ENCODE data around the gene GHRHR. TPM values are rescaled to one million over a fixed set of nuclear protein-coding genes. Genes with fewer than 3 reads are reported as not detected.

The GHRHR gene
- total RNA-seq, 2 experiments from 2014 or later = not detected

DNA sequence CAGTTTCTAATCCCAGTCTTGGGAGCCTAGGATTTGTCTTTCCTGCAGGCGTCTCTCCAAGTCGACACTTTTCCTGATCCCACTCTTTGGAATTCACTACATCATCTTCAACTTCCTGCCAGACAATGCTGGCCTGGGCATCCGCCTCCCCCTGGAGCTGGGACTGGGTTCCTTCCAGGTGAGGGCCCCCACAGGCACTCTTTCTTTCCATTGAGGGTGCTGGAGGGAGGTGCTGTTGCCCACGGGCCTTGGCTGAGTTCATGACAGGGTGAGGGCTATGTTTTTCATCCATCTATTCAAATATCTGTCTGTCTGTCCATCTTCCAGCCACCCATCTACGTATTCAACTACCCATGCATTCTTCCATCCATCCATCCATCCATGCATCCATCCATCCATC, 12.6 kb downstream of the GHRHR start:
- H3K9me3 Mint-ChIP-seq = no peaks in the 10 kb centered on the region
- H3K36me3 Mint-ChIP-seq = no peaks in the 10 kb centered on the region
- no peak for DNase-seq
- no peak overlapping the region for H3K27ac Mint-ChIP-seq
- no peak overlapping the region for H3K4me3 Mint-ChIP-seq
- no peak for ATAC-seq (ENCODE audit: low read depth)
- H3K27me3 Mint-ChIP-seq = peaks cover 16% of the 10 kb centered on the region
- peaks cover 9% of the 10 kb centered on the region for H3K4me1 Mint-ChIP-seq
- POLR2A ChIA-PET = no interaction called here

DNA sequence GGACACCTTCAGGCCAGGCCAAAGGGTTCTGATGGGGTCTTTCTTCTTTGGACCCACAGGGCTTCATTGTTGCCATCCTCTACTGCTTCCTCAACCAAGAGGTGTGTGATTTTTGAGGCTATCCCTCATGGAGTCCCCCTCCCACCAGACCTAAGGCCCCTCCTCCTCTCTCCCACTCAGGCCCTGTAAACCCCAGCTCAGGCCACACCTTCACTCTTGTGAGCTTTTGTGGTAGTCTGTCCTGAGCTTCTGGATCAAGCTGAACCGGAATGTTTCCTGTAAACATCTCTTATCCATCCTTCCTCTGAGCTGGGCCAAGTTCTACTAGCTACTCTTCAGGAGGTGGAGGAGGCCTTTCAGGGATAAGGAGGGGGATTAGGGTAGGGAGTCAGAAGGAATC, 13.5 kb downstream of the GHRHR start:
- H3K4me1 Mint-ChIP-seq = peaks cover 9% of the 10 kb centered on the region
- no peak overlapping the region for H3K4me3 Mint-ChIP-seq
- POLR2A ChIA-PET = no interaction called here

DNA sequence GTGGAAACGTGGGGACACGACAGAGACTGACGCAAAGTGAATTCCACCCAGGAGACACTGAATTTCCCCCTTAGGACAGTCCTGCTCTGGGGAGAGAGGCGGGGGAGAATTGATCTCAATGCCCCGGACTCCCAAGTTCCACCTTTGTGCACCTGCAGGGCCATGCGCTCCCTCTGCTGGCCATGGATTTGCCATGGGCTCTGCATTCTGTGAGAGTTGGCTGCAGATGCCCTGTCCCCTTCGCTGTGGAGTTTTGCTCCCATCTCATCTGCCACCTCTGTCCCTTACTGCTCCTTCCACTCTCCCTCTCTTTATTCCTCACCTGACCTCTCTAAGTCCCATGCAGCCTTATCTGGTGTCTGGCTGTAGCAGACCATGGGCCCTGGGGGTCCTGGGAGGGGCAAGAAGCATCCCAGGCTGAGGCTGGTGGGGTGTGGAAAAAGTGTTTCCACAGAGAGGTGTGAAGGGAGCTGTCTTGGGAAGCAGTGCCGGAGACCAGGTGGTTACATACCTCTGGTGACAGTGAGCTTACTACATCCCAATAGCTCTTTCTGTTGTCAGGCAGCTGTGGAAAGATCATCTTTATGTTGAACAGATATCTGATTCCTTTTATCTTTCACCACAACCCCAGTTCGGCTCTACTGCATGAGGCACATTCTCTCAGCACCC, 14.3 kb downstream of the GHRHR start:
- no peaks in the 10 kb centered on the region for H3K9me3 Mint-ChIP-seq
- POLR2A ChIA-PET = no interaction called here
- H3K4me3 Mint-ChIP-seq = no peak overlapping the region
- no peaks in the 10 kb centered on the region for H3K36me3 Mint-ChIP-seq
- peaks cover 3% of the 10 kb centered on the region for H3K27me3 Mint-ChIP-seq
- no peak overlapping the region for H3K27ac Mint-ChIP-seq
- no peak for ATAC-seq (ENCODE audit: low read depth)
- DNase-seq = no peak
- H3K4me1 Mint-ChIP-seq = peaks cover 9% of the 10 kb centered on the region

More for the DNA sequence above, 13.5 kb downstream of the GHRHR start:
- no peak for ATAC-seq (ENCODE audit: low read depth)
- no peaks in the 10 kb centered on the region for H3K36me3 Mint-ChIP-seq
- H3K27ac Mint-ChIP-seq = no peak overlapping the region
- peaks cover 10% of the 10 kb centered on the region for H3K27me3 Mint-ChIP-seq
- no peak for DNase-seq
- no peaks in the 10 kb centered on the region for H3K9me3 Mint-ChIP-seq

DNA sequence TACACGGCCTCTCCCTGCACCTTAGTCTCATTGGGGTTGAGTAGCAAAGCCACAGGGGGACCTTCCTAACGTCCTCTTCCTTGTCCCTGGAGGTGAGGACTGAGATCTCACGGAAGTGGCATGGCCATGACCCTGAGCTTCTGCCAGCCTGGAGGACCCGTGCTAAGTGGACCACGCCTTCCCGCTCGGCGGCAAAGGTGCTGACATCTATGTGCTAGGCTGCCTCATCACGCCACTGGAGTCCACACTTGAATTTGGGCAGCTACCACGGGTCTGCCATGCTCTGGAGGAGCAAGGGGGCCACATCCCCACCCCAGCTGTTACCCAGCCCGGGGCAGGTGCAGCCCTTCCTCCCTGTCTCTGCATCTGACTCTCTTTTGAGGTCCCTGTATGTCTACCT, 15.3 kb downstream of the GHRHR start:
- no peak overlapping the region for H3K27ac Mint-ChIP-seq
- H3K27me3 Mint-ChIP-seq = peaks cover 2% of the 10 kb centered on the region
- no peaks in the 10 kb centered on the region for H3K9me3 Mint-ChIP-seq
- no peak overlapping the region for H3K4me3 Mint-ChIP-seq
- no peaks in the 10 kb centered on the region for H3K36me3 Mint-ChIP-seq
- ATAC-seq (ENCODE audit: low read depth) = no peak
- no peak for DNase-seq
- POLR2A ChIA-PET = no interaction called here
- H3K4me1 Mint-ChIP-seq = peaks cover 6% of the 10 kb centered on the region

DNA sequence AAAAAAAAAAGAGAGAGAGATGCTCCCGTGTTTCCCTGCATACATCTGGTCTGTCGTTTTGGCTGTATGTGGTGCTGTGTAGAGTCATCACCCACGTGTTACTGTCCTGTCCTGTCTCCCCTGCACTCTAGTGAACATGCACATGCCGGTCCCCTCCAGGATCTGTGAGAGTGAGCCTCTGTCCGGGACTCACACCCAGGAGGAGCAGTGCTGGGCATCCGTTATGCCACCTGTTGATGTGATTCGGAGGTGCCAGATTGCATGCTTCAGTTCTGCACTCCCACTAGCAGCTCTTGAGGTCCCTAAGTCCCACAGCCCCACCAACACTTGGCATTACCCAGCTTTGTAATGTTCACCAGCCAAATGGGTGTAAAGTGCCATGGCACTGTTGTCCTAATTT, 16.4 kb downstream of the GHRHR start:
- no peaks in the 10 kb centered on the region for H3K36me3 Mint-ChIP-seq
- no peak for DNase-seq
- peaks cover 6% of the 10 kb centered on the region for H3K27me3 Mint-ChIP-seq
- no peak overlapping the region for H3K27ac Mint-ChIP-seq
- H3K4me1 Mint-ChIP-seq = peaks cover 3% of the 10 kb centered on the region
- no peaks in the 10 kb centered on the region for H3K9me3 Mint-ChIP-seq
- no peak overlapping the region for H3K4me3 Mint-ChIP-seq
- POLR2A ChIA-PET = no interaction called here
- ATAC-seq (ENCODE audit: low read depth) = no peak

DNA sequence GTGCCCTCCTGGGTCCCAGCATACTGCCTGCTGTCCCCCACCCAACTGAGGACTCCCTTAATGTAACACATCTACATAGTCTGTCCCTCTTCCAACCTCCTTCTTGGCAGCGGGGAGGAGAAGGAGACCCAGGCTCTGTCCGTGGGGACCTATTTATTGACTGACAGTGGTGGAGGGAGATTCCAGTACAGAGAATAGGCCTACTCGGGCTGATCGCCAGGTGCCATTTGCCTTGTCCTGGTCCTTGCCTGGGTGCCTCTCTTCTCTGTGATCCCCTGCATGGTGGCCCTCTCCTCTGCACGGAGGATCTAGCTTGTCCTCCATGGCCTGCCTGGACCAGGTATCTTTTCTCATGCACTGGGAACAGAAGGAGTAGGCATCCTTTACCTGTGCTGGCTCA, 17.0 kb downstream of the GHRHR start:
- POLR2A ChIA-PET = no interaction called here
- H3K27me3 Mint-ChIP-seq = peaks cover 8% of the 10 kb centered on the region
- no peak for ATAC-seq (ENCODE audit: low read depth)

DNA sequence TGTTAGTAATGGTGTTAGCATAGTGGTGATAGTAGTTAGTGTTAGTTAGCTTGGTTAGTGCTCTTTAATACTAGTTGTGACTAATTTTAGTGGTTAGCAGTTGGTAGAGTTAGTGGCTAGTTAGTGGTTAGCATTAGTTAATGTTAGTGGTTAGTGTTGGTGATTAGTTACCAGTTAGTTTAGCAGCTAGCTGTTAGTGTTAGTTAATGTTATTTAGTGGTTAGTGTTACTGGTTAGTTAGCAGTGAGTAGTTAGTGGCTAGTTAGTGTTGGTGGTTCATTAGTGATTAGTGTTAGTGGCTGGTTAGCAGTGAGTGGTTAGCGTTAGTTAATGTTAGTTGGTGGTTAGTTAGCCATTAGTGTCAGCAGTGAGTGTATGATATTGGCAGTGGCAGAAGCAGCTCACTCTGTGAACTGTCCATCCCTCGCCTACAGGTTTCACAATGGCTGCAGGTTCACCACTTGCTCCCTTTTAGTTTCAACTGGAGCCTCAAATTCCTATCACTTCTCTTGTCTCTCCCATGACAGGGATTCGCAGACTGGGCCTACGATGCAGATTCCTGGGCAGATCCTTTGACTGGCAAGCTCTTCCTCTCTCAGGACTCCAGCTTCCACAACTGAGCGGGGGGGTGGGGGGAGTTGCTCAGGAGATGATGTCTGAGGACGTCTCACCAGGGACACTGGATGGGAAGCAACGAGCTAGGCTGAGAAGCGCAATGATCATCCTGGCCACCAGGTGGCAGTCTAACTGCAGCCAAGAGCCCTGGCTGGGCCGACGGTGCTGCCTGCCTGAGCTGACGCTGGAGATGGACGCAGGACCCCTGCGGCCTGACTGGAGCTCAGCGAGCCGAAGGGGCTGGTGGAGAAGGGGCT, 19.5 kb downstream of the GHRHR start:
- Mint-ChIP-seq H3K27ac (no peak overlapping the region), H3K4me3 (no peak overlapping the region), H3K4me1 (peaks cover 10% of the 10 kb centered on the region), H3K27me3 (peaks cover 27% of the 10 kb centered on the region), H3K9me3 (no peaks in the 10 kb centered on the region), H3K36me3 (no peaks in the 10 kb centered on the region)
- ATAC-seq (ENCODE audit: low read depth) = peak; percentile 86
- peak; percentile 86 for DNase-seq
- POLR2A ChIA-PET = interaction anchor here (1.6 kb wide), 1 partner anchor 139 kb away, joined by 5 read pairs; no protein-coding TSS in a partner anchor

More for the DNA sequence above, 17.0 kb downstream of the GHRHR start:
- Mint-ChIP-seq H3K27ac (no peak overlapping the region), H3K4me1 (peaks cover 4% of the 10 kb centered on the region), H3K36me3 (no peaks in the 10 kb centered on the region), H3K4me3 (no peak overlapping the region), H3K9me3 (no peaks in the 10 kb centered on the region)
- no peak for DNase-seq

DNA sequence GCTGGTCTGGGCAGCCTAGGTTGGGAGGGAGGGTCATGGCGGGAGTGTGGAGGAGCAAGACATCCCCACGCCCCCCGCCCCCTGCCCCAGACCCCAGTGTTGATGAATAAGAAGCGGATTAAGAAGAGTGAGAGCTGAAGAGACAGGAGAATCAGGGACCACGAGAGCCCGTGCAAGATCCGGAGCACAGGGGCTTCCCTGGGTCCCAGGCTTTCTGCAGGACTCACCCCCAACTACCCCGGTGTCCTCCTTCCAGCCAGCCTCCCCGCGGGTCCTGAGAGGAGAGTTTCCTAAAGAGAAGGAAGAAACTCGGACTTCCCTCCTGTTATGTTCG, 20.1 kb downstream of the GHRHR start:
- Mint-ChIP-seq H3K9me3 (no peaks in the 10 kb centered on the region), H3K36me3 (no peaks in the 10 kb centered on the region), H3K27ac (no peak overlapping the region), H3K4me1 (peaks cover 10% of the 10 kb centered on the region), H3K4me3 (no peak overlapping the region), H3K27me3 (peaks cover 27% of the 10 kb centered on the region)
- no peak for ATAC-seq (ENCODE audit: low read depth)
- DNase-seq = no peak
- POLR2A ChIA-PET = interaction anchor here (1.6 kb wide), 1 partner anchor 139 kb away, joined by 5 read pairs; no protein-coding TSS in a partner anchor

DNA sequence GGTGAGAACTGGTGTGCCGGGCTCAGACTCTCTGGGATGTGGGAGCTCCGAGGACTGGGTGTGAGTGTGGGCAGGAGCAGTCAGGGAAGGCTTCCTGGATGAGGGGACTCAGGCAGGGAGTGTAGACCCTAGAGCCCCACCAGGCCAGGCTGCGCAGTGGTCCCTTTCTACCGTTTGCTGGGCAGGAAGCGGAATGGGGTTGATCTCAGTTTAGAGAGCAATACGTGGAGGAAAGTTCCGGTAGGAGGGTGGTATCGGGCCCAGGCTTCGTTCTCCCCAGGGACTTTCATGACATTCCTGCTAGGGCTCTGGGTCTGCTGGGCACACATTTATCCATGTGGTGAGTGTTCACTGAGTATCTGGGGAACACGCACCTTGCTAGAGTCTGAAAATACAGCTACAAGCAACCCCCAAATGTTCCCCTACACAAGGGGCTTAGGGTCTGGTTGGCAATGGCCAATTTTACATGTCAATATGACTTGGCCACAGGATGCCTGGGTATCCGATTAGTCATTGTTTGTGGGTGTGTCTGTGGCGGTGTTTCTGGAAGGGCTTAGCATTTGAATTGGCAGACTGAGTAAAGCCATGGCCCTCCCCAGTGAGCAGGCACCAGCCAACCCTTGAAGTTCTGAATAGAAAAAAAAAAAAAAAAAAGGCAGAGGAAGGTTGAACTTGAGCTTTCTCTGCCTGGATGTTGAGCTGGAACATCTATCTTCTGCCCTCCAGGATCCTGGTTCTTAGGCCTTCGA, 20.8 kb downstream of the GHRHR start:
- no peak for ATAC-seq (ENCODE audit: low read depth)

DNA sequence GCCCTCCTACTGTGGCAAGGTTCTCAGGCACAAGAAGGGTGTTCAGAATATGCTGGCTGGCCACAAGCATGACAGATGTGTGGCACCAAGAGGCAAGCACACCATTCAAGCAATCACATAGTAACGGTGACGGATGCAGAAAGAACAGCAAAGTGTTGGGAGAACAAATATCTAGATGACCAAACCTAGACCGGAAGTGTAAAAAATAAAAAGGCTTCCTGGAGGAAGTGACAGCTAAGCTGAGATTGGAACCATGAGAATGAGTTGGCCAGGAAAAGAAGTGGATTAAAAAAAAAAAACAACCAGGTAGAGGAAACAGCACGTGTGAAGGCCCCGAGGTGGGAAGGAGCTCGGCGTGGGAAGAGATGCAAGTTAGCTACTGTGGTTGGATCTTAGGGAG, 22.0 kb downstream of the GHRHR start:
- H3K4me1 Mint-ChIP-seq = peaks cover 10% of the 10 kb centered on the region
- POLR2A ChIA-PET = interaction anchor here (0.7 kb wide), 1 partner anchor 951 kb away, joined by 5 read pairs; no protein-coding TSS in a partner anchor
- H3K27ac Mint-ChIP-seq = peak overlapping the region; percentile 54
- H3K27me3 Mint-ChIP-seq = peaks cover 30% of the 10 kb centered on the region
- H3K9me3 Mint-ChIP-seq = no peaks in the 10 kb centered on the region
- DNase-seq = no peak
- no peak for ATAC-seq (ENCODE audit: low read depth)
- H3K36me3 Mint-ChIP-seq = no peaks in the 10 kb centered on the region
- no peak overlapping the region for H3K4me3 Mint-ChIP-seq

More for the DNA sequence above, 20.8 kb downstream of the GHRHR start:
- no peak for DNase-seq
- POLR2A ChIA-PET = no interaction called here
- Mint-ChIP-seq H3K27me3 (peaks cover 27% of the 10 kb centered on the region), H3K4me3 (no peak overlapping the region), H3K9me3 (no peaks in the 10 kb centered on the region), H3K4me1 (peaks cover 10% of the 10 kb centered on the region), H3K27ac (no peak overlapping the region), H3K36me3 (no peaks in the 10 kb centered on the region)

DNA sequence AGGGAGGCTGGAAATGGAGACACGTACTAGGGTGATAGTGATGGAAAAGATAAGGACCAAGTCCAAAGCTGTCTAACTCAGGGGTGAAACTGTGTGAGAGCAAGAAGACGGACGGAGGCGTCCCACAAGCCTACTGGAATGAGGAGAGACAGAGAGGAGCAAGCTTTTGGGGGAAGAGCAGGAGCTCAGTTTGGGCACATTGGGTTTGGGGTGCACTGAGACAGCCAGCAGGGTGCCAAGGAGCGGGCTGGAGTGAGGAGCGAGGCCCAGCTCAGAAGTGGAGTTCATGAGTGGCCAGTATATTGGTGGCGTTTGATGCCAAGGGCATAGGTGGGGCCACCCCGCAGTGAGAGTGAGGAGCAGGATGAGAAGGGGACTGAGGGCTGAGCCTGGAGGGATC, 22.6 kb downstream of the GHRHR start:
- H3K27me3 Mint-ChIP-seq = peaks cover 30% of the 10 kb centered on the region
- no peaks in the 10 kb centered on the region for H3K36me3 Mint-ChIP-seq
- no peak for DNase-seq
- no peak overlapping the region for H3K4me3 Mint-ChIP-seq
- H3K9me3 Mint-ChIP-seq = no peaks in the 10 kb centered on the region
- peaks cover 10% of the 10 kb centered on the region for H3K4me1 Mint-ChIP-seq
- ATAC-seq (ENCODE audit: low read depth) = no peak
- POLR2A ChIA-PET = no interaction called here
- no peak overlapping the region for H3K27ac Mint-ChIP-seq

DNA sequence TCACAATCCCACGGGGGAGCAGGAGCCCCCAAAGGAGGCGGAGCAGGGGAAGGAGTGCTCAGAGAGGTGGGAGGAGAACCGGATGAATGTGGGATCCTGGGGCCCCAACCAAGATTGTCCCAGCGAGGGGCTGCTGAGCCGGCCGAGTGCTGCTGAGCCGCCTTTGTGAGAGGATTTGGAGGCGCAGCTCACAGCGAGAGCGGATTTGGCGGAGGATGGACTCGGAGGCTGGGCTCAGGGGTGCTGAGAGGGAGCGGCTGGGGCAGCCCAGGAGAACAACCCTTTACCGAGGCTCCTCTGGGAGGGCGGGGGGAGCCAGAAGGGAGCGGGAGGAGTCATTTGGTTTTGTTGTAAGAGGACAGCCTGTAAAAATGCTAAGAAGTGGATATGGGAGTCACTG, 23.0 kb downstream of the GHRHR start:
- Mint-ChIP-seq H3K36me3 (no peaks in the 10 kb centered on the region), H3K9me3 (no peaks in the 10 kb centered on the region), H3K27ac (peak overlapping the region; percentile 13), H3K4me1 (peaks cover 10% of the 10 kb centered on the region), H3K4me3 (no peak overlapping the region), H3K27me3 (peaks cover 30% of the 10 kb centered on the region)
- ATAC-seq (ENCODE audit: low read depth) = no peak
- DNase-seq = no peak
- POLR2A ChIA-PET = no interaction called here

DNA sequence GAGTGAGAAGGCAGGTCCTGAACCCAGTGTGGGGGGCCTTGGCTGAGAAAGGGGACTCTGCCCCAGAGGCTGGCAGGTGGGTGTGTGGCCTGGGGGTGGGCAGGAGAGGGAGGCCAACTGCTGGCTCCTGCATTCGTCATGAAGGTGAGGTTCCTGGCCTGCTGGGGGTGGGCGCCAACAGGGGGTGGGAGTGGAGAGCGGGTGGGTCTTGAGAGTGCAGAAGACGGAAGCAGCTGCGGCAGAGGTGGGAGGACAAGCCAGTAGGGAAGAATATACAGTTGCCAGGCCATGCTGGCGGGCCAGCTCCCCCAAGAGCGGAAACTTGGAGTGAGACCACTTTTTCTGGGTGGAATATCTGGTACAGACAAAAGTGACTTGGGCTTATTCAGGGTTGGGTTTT, 23.4 kb downstream of the GHRHR start:
- Mint-ChIP-seq H3K9me3 (no peaks in the 10 kb centered on the region), H3K27me3 (peaks cover 30% of the 10 kb centered on the region), H3K27ac (no peak overlapping the region), H3K4me3 (no peak overlapping the region), H3K4me1 (peaks cover 10% of the 10 kb centered on the region), H3K36me3 (no peaks in the 10 kb centered on the region)
- ATAC-seq (ENCODE audit: low read depth) = no peak
- POLR2A ChIA-PET = no interaction called here
- DNase-seq = no peak
